ENCODE data around the gene OR5K4.
"Not testable (repeated sequence)": the region's sequence is repeated elsewhere in the genome, so short reads cannot be mapped to it uniquely, and the experiment has no call there.

Gene OR5K4

DNA sequence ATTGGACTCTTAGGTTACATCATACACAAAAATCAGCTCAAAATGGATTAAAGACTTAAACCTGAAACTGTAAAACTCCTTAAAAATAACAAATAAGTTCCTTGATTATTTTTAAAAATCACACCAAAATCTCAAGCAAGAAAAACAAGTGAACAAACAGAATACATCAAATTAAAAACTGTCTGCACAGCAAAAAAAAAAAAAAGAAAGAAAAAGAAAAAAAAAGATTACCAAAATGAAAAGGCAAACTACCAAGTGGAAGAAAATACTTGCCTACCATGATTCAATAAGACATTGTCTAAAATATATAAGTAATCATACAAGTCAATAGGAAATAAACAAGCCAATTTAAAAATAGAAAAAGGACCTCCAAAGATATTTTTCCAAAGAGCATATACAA, 17.5 kb downstream of the OR5K4 start:
- DNase-seq (ENCODE audit: low spot score): no peak

DNA sequence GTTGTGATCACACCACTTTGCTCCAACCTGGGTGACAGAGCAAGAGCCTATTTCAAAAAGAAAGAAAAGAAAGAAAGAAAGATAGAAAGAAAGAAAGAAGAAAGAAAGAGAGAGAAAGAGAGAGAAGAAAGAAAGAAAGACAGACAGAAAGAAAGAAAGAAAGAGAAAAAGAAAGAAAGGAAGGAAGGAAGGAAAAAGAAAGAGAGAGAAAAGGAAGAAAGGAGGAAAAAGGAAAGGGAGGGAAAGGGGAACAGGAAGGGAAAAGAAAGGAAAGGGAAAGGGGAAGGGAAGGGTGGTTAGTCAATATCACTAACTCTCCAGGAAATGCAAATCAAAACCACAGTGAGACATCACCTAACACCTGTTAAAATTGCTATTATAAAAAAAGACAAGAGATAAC, 18.2 kb downstream of the OR5K4 start:
- DNase-seq (ENCODE audit: low spot score): no peak

DNA sequence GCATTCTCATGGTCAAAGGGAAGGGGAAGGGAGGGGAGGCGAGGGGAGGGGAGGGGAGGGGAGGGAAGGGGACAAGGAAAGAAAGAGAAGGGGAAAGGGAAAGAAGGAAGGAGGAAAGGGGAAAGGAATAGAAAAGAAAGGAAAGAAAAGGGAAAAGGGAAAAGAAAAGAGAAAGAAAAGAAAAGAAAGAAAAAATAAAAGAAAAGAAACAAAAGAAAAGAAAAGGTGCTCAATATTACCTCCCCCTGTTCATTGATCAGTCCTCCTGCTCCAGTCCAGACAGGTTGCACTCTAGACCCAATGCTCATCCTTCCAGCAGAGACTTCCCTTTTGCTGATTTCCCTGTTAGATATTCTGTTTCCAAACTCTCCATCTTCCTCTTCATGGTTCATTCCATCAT, 18.8 kb downstream of the OR5K4 start:
- no peak for DNase-seq (ENCODE audit: low spot score)

DNA sequence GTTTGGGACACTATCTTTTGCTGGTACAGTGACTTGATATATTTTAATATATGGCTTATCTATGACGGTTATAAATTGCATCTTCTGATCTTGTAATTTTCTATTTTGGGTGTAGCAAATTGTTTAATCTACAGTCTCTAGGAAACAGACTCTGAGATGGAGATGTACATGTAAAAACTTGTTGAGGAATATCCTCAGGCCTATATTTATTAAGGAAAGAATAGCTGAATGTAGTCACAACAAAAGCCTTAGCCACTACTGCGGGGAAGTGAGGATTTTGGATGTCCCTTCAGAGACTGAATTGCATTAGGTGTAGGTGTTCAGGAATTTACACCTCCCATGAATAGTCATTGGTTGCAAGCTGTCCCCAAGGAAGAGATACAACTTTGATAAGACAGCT, 23.0 kb downstream of the OR5K4 start:
- DNase-seq (ENCODE audit: low spot score): no peak

DNA sequence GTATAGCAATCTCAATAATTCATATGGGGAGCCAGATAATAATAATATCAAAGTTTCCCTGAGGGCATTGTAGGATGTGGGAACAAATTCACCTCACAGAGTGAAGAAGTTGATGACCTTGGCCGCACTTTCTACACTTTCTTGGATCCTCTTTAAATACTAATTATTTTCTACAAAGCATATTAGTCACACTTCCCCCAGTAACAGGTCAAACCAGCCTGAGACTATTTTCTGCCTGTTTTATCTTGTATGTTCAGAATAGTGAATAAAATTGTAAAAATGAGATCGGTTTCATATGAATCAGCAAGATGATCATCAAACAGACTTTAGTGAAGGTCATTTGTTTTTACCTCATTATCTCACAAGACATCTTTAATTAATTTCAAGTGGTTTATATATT, 34.5 kb downstream of the OR5K4 start:
- no peak for DNase-seq (ENCODE audit: low spot score)

DNA sequence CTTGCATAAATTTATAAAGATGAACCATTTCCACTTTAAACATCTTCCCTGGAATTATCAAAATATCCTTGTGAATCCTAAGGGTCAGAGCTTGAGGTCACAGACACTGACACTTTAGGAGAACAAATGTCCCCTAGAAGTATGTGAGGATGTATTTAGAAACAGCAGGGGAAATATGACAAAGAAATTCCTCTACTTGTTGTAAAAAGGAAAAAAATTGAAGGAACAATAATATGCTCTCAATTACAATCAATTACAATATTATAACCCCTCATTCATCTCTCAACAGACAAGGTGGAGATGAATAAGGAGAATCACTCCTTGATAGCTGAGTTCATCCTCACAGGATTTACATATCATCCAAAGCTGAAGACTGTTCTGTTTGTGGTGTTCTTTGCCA, 36.7 kb downstream of the OR5K4 start, which contains the start of gene OR5K3:
OR5K3 (plus strand) TSS at position 301 of the 400 bp plus-strand sequence; CDS start at position 301, 0 bp downstream.
- no peak for DNase-seq (ENCODE audit: low spot score)

DNA sequence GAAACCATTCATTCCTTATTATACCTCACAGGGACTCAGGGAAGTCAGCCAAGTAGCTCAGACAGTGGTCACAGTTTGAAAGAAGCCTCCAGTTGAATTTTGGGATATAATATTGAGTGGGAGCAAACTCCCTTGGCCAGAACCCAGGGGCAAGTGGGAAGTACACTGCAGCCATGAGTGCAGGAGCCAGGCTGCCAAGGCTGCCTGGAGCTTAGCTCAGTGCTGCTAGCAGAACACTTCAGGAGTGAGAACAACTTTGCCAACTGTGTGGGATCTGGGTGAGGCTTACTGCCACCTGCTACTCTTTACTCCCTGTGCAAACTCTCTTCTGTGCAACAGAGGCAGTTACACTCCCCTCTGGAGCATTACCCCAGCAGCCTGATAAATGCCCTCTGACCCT, 41.4 kb downstream of the OR5K4 start:
- no peak for DNase-seq (ENCODE audit: low spot score)

DNA sequence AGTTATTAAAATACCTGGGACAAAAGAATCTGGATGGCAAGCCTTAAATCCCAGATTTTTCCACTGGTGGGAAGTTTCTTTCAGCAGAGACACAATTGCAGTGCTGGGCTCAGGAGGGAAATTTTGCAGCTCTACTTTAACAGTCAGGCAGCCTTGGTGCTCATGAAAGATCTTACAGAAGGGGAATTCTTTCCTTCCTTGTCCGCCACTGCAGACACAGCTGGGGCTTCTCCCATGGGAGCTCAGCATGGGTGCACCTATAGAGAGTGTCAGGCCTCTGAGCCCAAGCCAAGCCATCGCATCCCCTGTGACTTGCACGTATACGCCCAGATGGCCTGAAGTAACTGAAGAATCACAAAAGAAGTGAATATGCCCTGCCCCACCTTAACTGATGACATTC, 42.8 kb downstream of the OR5K4 start:
- not testable (repeated sequence) for DNase-seq (ENCODE audit: low spot score)

DNA sequence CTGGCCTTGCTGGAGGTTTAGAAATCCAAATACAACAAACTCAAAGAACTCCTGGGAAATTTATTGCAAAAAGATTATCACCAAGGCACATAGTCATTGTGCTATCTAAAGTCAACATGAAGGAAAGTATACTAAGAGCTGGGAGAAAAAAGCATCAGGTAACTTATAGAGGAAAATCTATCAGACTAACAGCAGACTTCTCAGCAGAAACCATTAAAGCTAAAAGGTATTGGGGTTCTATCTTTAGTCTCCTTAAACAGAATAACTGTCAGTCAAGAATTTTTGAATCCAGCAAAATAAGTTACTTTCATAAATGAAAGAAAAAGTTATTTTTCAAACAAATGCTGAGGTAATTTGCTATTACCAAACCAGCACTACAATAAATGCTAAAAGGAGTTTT, 44.9 kb downstream of the OR5K4 start:
- DNase-seq (ENCODE audit: low spot score): no peak

DNA sequence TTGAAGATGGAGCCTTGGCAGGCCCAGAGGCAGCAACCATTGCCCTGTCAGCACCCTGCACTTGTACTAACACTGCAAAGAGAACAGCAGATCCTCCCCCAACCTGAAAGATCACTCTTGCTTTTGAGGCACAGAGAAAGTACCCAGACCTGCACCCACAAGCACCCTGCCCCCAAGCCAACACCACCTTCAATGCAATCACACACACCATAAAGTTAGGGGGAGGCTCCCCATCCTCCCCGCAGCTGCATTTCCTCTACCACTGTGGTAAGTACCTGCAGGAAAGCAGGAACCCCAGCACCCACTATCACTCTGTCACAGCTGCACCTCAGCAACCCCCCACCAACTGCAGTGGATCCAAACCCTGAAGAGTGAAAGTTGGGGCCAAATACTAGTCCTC, 48.9 kb downstream of the OR5K4 start:
- no peak for DNase-seq (ENCODE audit: low spot score)

DNA sequence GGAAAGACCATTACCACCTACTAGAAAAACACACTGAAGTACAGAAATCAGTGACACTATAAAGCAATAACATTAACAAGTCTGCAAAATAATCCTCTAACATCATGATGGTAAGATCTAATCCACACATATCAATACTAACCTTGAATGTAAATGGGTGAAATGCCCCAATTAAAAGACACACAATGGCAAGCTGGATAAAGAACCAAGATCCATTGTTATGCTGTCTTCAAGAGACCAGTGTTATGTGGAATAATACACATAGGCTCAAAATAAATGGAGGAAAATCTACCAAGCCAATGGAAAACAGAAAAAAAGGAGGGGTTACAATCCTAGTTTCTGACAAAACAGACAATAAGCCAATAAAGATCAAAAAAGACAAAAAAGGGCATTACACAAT, 50.4 kb downstream of the OR5K4 start:
- DNase-seq (ENCODE audit: low spot score): no peak
